GM13976 (cell line): ENCODE results near the gene ZNF25.
"Not testable (repeated sequence)": the region's sequence is repeated elsewhere in the genome, so short reads cannot be mapped to it uniquely, and the experiment has no call there.

Experiments
- DNase-seq: peaks from one replicate; pipeline ENCODE4 v3.0.0; 2012; ENCODE audit warnings: low spot score
- CTCF ChIP-seq: IDR thresholded peaks from 2 replicates; pipeline ENCODE4 v1.5.1; 2012; ENCODE audit warnings: borderline replicate concordance, mild to moderate bottlenecking; ENCODE audit not compliant: insufficient read depth; ENCODE audit errors: extremely low read depth, missing control alignments, control extremely low read depth
- in situ Hi-C: fragments of 300-500 bp; cut with MboI; formaldehyde crosslinking; loops from one replicate; pipeline ENCODE4 v1.12.0; 2022; ENCODE audit warnings: low sequenced_read_pairs, mixed read lengths, inconsistent platforms; ENCODE audit not compliant: unreplicated experiment

The ZNF25 gene

GRCh38 chr10:37948210-37948609, 28.2 kb downstream of the ZNF25 start:
- in situ Hi-C loops = no loop called here
- no peak for DNase-seq
- no peak for TF ChIP-seq CTCF

GRCh38 chr10:37947526-37947925, 28.9 kb downstream of the ZNF25 start:
- no peak for DNase-seq
- in situ Hi-C loops = no loop called here
- TF ChIP-seq CTCF = no peak

GRCh38 chr10:37937864-37938263, 38.6 kb downstream of the ZNF25 start:
- no peak for DNase-seq
- in situ Hi-C loops = no loop called here
- TF ChIP-seq CTCF = no peak

- TF ChIP-seq CTCF = no peak
- DNase-seq = no peak
- in situ Hi-C loops = no loop called here
Observed at GRCh38 chr10:37934791-37935190, 41.7 kb downstream of the ZNF25 start.

- in situ Hi-C loops = no loop called here
- DNase-seq = no peak
- no peak for TF ChIP-seq CTCF
Observed at GRCh38 chr10:37930423-37930822, 46.0 kb downstream of the ZNF25 start.

- DNase-seq, in situ Hi-C loops: not testable (repeated sequence)
Observed at GRCh38 chr10:37908165-37908564, 68.3 kb downstream of the ZNF25 start.

GRCh38 chr10:37906382-37906781, 70.1 kb downstream of the ZNF25 start:
- no peak for DNase-seq
- in situ Hi-C loops = no loop called here
- TF ChIP-seq CTCF = no peak
